Chondrocyte (in vitro differentiated cells): ENCODE measurements around the gene TMEM260. TPM values are rescaled to one million over a fixed set of nuclear protein-coding genes. Genes with fewer than 3 reads are reported as not detected.

ENCODE experiments used
- DNase-seq: peaks from one replicate; pipeline ENCODE4 v3.0.0; 2021; ENCODE audit warnings: mixed read lengths, low spot score
- H3K27ac Mint-ChIP-seq: one replicate; pipeline ENCODE4 v1.8.0; 2021; ENCODE audit warnings: mild to moderate bottlenecking, moderate library complexity, mixed read lengths; ENCODE audit not compliant: unreplicated experiment
- H3K27me3 Mint-ChIP-seq: 2 replicates; pipeline ENCODE4 v1.8.0; 2021; ENCODE audit warnings: low read depth, mixed read lengths
- H3K36me3 Mint-ChIP-seq: 2 replicates; pipeline ENCODE4 v1.8.0; 2021; ENCODE audit warnings: low read depth, mixed read lengths
- H3K4me1 Mint-ChIP-seq: 2 replicates; pipeline ENCODE4 v1.8.0; 2021; ENCODE audit warnings: low read depth, mild to moderate bottlenecking, mixed read lengths
- H3K4me3 Mint-ChIP-seq: one replicate; pipeline ENCODE4 v1.8.0; 2021; ENCODE audit warnings: mild to moderate bottlenecking, moderate library complexity, mixed read lengths; ENCODE audit not compliant: unreplicated experiment
- H3K9me3 Mint-ChIP-seq: 2 replicates; pipeline ENCODE4 v1.8.0; 2021; ENCODE audit warnings: low read depth, mixed read lengths
- CTCF ChIP-seq: fragments of 200-600 bp; sonication (generic); IDR thresholded peaks from 2 replicates; pipeline ENCODE4 v1.5.0; 2021; ENCODE audit warnings: antibody characterized with exemption, mild to moderate bottlenecking, moderate library complexity
- total RNA-seq: library from RNA; stranded (reverse); gene quantifications from 3 replicates; pipeline ENCODE4 v1.2.1, GENCODE V29; 2021

Gene TMEM260
- total RNA-seq, 1 donor from 2014 or later: 17.1 TPM

GRCh38 chr14:56581041-56581727 lies 1.6 kb downstream of the TMEM260 start:
- H3K27me3 Mint-ChIP-seq: no peaks in the 10 kb centered on the region
- DNase-seq: no peak
- no peak for TF ChIP-seq CTCF
- H3K9me3 Mint-ChIP-seq: no peaks in the 10 kb centered on the region
- no peak overlapping the region for H3K27ac Mint-ChIP-seq
- no peaks in the 10 kb centered on the region for H3K36me3 Mint-ChIP-seq
- H3K4me3 Mint-ChIP-seq: peak overlapping the region; percentile 26
- peaks cover 23% of the 10 kb centered on the region for H3K4me1 Mint-ChIP-seq

GRCh38 chr14:56585461-56586084 lies 6.0 kb downstream of the TMEM260 start:
- H3K4me3 Mint-ChIP-seq: no peak overlapping the region

GRCh38 chr14:56587701-56588100 lies 8.1 kb downstream of the TMEM260 start:
- H3K4me3 Mint-ChIP-seq: no peak overlapping the region
- H3K9me3 Mint-ChIP-seq: no peaks in the 10 kb centered on the region
- H3K36me3 Mint-ChIP-seq: no peaks in the 10 kb centered on the region
- peaks cover 1% of the 10 kb centered on the region for H3K4me1 Mint-ChIP-seq
- no peak for TF ChIP-seq CTCF
- H3K27me3 Mint-ChIP-seq: no peaks in the 10 kb centered on the region
- H3K27ac Mint-ChIP-seq: no peak overlapping the region
- DNase-seq: no peak

More at GRCh38 chr14:56585461-56586084, 6.0 kb downstream of the TMEM260 start:
- Mint-ChIP-seq H3K27ac (no peak overlapping the region), H3K27me3 (no peaks in the 10 kb centered on the region), H3K4me1 (peaks cover 18% of the 10 kb centered on the region), H3K36me3 (no peaks in the 10 kb centered on the region), H3K9me3 (no peaks in the 10 kb centered on the region)
- TF ChIP-seq CTCF: no peak
- no peak for DNase-seq

GRCh38 chr14:56590535-56590960 lies 10.9 kb downstream of the TMEM260 start:
- no peak overlapping the region for H3K27ac Mint-ChIP-seq

More at GRCh38 chr14:56590535-56590960, 10.9 kb downstream of the TMEM260 start:
- DNase-seq: no peak
- H3K27me3 Mint-ChIP-seq: no peaks in the 10 kb centered on the region
- no peaks in the 10 kb centered on the region for H3K36me3 Mint-ChIP-seq
- no peaks in the 10 kb centered on the region for H3K9me3 Mint-ChIP-seq
- no peak for TF ChIP-seq CTCF
- H3K4me1 Mint-ChIP-seq: no peaks in the 10 kb centered on the region
- H3K4me3 Mint-ChIP-seq: no peak overlapping the region
